ACHN (cell line): ENCODE measurements around the gene FOXP1.

ENCODE experiments used
- DNase-seq: peaks from one replicate; pipeline ENCODE4 v3.0.0-alpha.2; 2015
- in situ Hi-C: cut with HindIII; loops from 2 replicates; pipeline ENCODE4 v1.10.0; 2017; ENCODE audit warnings: low sequenced_read_pairs, low pct_ligation_motif_present, low pct_unique_long_range_greater_than_20kb

FOXP1 gene

GRCh38 chr3:71152892-71153265 lies 430.6 kb downstream of the FOXP1 start:
- in situ Hi-C loops = no loop called here
- DNase-seq = no peak

- in situ Hi-C loops = no loop called here
- no peak for DNase-seq
Observed at GRCh38 chr3:71152039-71152891, 431.3 kb downstream of the FOXP1 start.

GRCh38 chr3:71149959-71150954 lies 433.3 kb downstream of the FOXP1 start:
- no peak for DNase-seq
- in situ Hi-C loops = no loop called here

GRCh38 chr3:71148455-71149060 lies 435.0 kb downstream of the FOXP1 start:
- in situ Hi-C loops = no loop called here
- DNase-seq = no peak

- in situ Hi-C loops = no loop called here
- DNase-seq = no peak
Observed at GRCh38 chr3:71146673-71147072, 436.9 kb downstream of the FOXP1 start.

- in situ Hi-C loops = no loop called here
- no peak for DNase-seq
Observed at GRCh38 chr3:71145954-71146353, 437.6 kb downstream of the FOXP1 start.

GRCh38 chr3:71144525-71145253 lies 438.8 kb downstream of the FOXP1 start:
- in situ Hi-C loops = no loop called here
- no peak for DNase-seq

- in situ Hi-C loops = no loop called here
- no peak for DNase-seq
Observed at GRCh38 chr3:71143493-71143892, 440.0 kb downstream of the FOXP1 start.

GRCh38 chr3:71142441-71143161 lies 440.9 kb downstream of the FOXP1 start:
- in situ Hi-C loops = no loop called here
- no peak for DNase-seq

GRCh38 chr3:71140477-71140876 lies 443.1 kb downstream of the FOXP1 start:
- in situ Hi-C loops = no loop called here
- no peak for DNase-seq

- DNase-seq = no peak
- in situ Hi-C loops = no loop called here
Observed at GRCh38 chr3:71139496-71139895, 444.0 kb downstream of the FOXP1 start.

- in situ Hi-C loops = no loop called here
- DNase-seq = no peak
Observed at GRCh38 chr3:71138410-71138809, 445.1 kb downstream of the FOXP1 start.

- DNase-seq = no peak
- in situ Hi-C loops = no loop called here
Observed at GRCh38 chr3:71136276-71136675, 447.3 kb downstream of the FOXP1 start.

- no peak for DNase-seq
- in situ Hi-C loops = no loop called here
Observed at GRCh38 chr3:71135373-71136088, 448.0 kb downstream of the FOXP1 start.

GRCh38 chr3:71134521-71134920 lies 449.0 kb downstream of the FOXP1 start:
- no peak for DNase-seq
- in situ Hi-C loops = no loop called here

GRCh38 chr3:71133865-71134264 lies 449.7 kb downstream of the FOXP1 start:
- in situ Hi-C loops = no loop called here
- DNase-seq = no peak

GRCh38 chr3:71132995-71133730 lies 450.4 kb downstream of the FOXP1 start:
- in situ Hi-C loops = no loop called here
- no peak for DNase-seq
